ENCODE data around the gene UBE2Q2.
"Not testable (repeated sequence)": the region's sequence is repeated elsewhere in the genome, so short reads cannot be mapped to it uniquely, and the experiment has no call there.

The UBE2Q2 gene

GRCh38 chr15:75842722-75843677, at the start of gene UBE2Q2:
TSS of gene UBE2Q2 (plus strand) at chr15:75843447. CDS start at chr15:75843667, 220 bp downstream.
- DNase-seq = peak; percentile 61

- no peak for DNase-seq
These were observed 46.9 kb upstream of the UBE2Q2 start for GRCh38 chr15:75796321-75796720.

GRCh38 chr15:75797146-75797545, 46.1 kb upstream of the UBE2Q2 start:
- not testable (repeated sequence) for DNase-seq

GRCh38 chr15:75799190-75799589, 44.1 kb upstream of the UBE2Q2 start:
- no peak for DNase-seq

- not testable (repeated sequence) for DNase-seq
These were observed 42.8 kb upstream of the UBE2Q2 start for GRCh38 chr15:75800409-75800808.

GRCh38 chr15:75801859-75802593, 41.2 kb upstream of the UBE2Q2 start:
- peak; percentile 84 for DNase-seq

GRCh38 chr15:75807486-75807885, 35.8 kb upstream of the UBE2Q2 start:
- not testable (repeated sequence) for DNase-seq

GRCh38 chr15:75808009-75808408, 35.2 kb upstream of the UBE2Q2 start:
- not testable (repeated sequence) for DNase-seq

- no peak for DNase-seq
These were observed 34.7 kb upstream of the UBE2Q2 start for GRCh38 chr15:75808563-75808962.

- no peak for DNase-seq
These were observed 33.1 kb upstream of the UBE2Q2 start for GRCh38 chr15:75809986-75810750.

- no peak for DNase-seq
These were observed 32.3 kb upstream of the UBE2Q2 start for GRCh38 chr15:75810874-75811498.

- no peak for DNase-seq
These were observed 31.6 kb upstream of the UBE2Q2 start for GRCh38 chr15:75811626-75812025.

GRCh38 chr15:75814794-75815193, 28.5 kb upstream of the UBE2Q2 start:
- no peak for DNase-seq

GRCh38 chr15:75815811-75816719, 27.2 kb upstream of the UBE2Q2 start:
- DNase-seq = no peak

GRCh38 chr15:75817138-75817935, 25.9 kb upstream of the UBE2Q2 start:
- no peak for DNase-seq

GRCh38 chr15:75820206-75820605, 23.0 kb upstream of the UBE2Q2 start:
- DNase-seq = no peak

GRCh38 chr15:75821786-75822345, 21.4 kb upstream of the UBE2Q2 start:
- no peak for DNase-seq

GRCh38 chr15:75822685-75823278, 20.5 kb upstream of the UBE2Q2 start:
- DNase-seq = no peak

GRCh38 chr15:75823860-75824613, 19.2 kb upstream of the UBE2Q2 start:
- no peak for DNase-seq

All from activated CD4-positive, CD25-positive, alpha-beta regulatory T cell treated with anti-CD3 and anti-CD28 coated beads, Interleukin-2, amount 50 U/mL, for 72 hours (primary cell).